Sciatic nerve (tissue), 2 donors: ENCODE measurements around the gene ECE2. TPM values are rescaled to one million over a fixed set of nuclear protein-coding genes. Genes with fewer than 3 reads are reported as not detected.

Experiments used
- ATAC-seq: fragments of 200-7000 bp; cut with Tn5 transposase; one replicate; pipeline ENCODE4 v1.9.1; 2020; ENCODE audit warnings: mild to moderate bottlenecking, moderate library complexity
- DNase-seq: peaks from one replicate; pipeline ENCODE4 v3.0.0-alpha.2; 2020; ENCODE audit warnings: low spot score
- intact Hi-C: fragments of 100-400 bp; cut with DNase I; formaldehyde crosslinking; loops from one replicate; pipeline ENCODE4 v1.14.2; 2022
- total RNA-seq: library from RNA; stranded (reverse); fragmentation: NEBNext Ultra II Directional; extraction: Animal tissue kit (Norgen Biotek cat#: 25700); gene quantifications from one replicate; pipeline ENCODE4 v1.2.1, GENCODE V29; 2021
- donor health status: DM: no; HTN: no; CAD: no.
- donor health status: DM: no; HTN: no; CAD: no.

The ECE2 gene
- total RNA-seq, 1 donor from 2014 or later = not detected

GRCh38 chr3:184299488-184300377 is 23.9 kb downstream of the ECE2 start:
- intact Hi-C loops = no loop called here
- ATAC-seq (no peak), DNase-seq (no peak)

GRCh38 chr3:184300378-184300720 is 24.5 kb downstream of the ECE2 start:
- no peak for ATAC-seq
- intact Hi-C loops = no loop called here
- DNase-seq = no peak

DNA sequence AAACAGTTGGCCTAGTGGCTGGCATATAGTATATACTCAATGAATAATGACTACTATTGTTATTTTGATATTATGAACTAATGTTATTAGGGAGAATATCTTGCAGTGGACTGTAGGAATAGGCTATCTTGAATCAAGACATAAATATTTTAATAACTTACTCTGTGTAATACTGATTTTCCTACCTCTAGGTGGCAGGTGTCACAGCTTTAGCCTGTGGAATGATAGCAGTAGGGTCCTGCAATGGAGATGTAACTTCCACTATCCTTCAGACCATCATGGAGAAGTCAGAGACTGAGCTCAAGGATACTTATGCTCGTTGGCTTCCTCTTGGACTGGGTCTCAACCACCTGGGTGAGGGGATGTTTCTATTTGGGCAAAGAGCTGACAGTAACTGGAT is 29.8 kb downstream of the ECE2 start:
- intact Hi-C loops = no loop called here
- no peak for DNase-seq

GRCh38 chr3:184306341-184306972 is 30.6 kb downstream of the ECE2 start:
- DNase-seq (no peak), ATAC-seq (no peak)
- intact Hi-C loops = no loop called here

More for the DNA sequence above, 29.8 kb downstream of the ECE2 start:
- no peak for ATAC-seq

- intact Hi-C loops = no loop called here
- ATAC-seq (no peak), DNase-seq (no peak)
Measured at GRCh38 chr3:184307915-184308314, 32.1 kb downstream of the ECE2 start.

- ATAC-seq (no peak), DNase-seq (no peak)
- intact Hi-C loops = no loop called here
Measured at GRCh38 chr3:184308744-184309143, 32.9 kb downstream of the ECE2 start.

GRCh38 chr3:184311633-184312032 is 35.8 kb downstream of the ECE2 start:
- no peak for DNase-seq
- intact Hi-C loops = no loop called here
- ATAC-seq = no peak

- intact Hi-C loops = no loop called here
- DNase-seq = peak; percentile 97
- ATAC-seq = peak; percentile 93
Measured at GRCh38 chr3:184314363-184314699, 38.5 kb downstream of the ECE2 start, which contains the start of gene EIF4G1. EIF4G1 (plus strand) TSS chr3:184314606; CDS start chr3:184315797, 1,191 bp downstream.

DNA sequence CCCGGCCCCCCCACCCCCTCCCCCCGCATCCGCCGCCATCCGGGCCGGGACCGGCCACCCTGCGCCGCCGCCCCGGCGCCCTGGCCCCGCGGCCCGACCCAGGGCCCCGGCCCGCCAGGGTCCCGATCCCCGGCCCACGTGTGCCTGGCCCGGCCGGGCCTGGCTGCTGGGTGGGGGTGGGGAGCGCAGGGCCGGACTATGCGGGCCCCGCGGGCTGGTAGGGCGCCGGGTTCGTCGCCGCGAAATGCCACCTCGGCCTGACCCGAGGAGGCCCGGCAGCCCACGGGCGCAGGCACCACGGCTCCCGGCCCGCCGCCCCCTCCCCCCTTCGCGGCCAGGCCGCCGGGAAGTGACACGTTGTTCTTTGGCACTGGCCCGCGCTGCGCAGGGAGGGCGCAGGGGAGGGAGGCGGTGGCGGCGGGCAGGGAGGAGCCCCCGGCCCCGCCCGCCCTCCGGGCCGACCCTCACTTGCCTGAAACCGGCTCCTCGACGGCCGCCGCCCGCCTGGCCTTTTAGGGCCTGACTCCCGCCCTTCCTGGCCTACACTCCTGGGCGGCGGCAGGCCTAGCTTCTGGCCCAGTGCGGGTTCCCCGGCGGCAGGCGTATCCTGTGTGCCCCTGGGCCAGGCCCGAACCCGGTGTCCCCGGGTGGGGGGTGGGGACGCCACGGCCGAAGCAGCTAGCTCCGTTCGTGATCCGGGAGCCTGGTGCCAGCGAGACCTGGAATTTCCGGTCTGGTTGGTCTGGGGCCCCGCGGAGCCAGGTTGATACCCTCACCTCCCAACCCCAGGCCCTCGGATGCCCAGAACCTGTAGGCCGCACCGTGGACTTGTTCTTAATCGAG is 39.1 kb downstream of the ECE2 start:
- ATAC-seq = peak; percentile 75
- DNase-seq = peak; percentile 90
- intact Hi-C loops = no loop called here

DNA sequence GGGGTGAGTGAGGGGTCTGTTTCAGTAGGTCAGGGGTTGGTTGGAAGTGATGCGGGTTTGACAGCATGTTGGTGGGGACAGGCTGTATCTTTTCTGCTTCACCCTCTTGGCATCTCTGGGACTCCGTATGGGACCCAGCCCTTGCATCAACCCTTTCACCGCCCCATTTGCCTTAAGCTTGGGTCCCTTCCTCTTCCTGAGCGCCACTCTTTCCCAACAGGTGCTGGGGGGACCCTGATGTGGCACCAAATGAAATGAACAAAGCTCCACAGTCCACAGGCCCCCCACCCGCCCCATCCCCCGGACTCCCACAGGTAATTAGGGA is 39.7 kb downstream of the ECE2 start:
- intact Hi-C loops = no loop called here
- no peak for DNase-seq
- no peak for ATAC-seq

DNA sequence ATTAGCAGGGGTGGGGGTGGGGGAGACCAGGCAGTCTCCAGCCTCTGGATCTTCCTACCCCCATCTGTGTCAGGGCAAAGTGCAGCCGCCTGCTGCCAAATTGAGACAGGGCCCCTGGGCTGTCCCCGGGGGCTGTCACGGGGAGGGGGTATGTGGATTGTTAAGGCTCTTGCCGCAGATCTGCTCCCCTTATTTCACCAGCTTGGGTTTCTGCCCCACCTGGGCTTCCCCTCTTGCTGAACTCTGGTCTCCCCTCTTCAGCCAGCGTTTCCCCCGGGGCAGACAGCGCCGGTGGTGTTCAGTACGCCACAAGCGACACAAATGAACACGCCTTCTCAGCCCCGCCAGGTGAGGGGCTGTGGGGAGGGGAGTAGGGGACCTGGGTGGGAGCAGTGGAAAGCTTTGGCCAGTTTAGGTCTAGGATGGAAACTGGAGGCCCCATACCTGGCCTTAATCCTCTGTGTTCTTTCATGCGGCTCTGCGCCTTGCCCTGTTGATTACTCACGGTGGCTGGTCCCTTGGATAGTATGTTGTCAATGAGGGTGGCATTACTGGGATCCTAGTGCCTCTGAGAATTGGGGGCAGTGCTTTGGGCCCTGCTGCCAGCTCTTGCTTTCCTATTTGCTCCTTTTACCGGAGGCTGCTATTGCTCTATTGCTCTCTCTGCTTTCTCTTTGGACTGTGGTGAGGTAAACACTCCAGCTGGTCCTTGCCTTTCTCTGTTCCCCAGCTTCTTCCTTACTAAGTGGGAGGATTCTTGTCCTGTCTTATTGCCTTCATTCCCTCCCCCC is 40.2 kb downstream of the ECE2 start:
- no peak for DNase-seq
- intact Hi-C loops = no loop called here
- ATAC-seq = no peak

- intact Hi-C loops = no loop called here
- no peak for DNase-seq
- no peak for ATAC-seq
Measured at GRCh38 chr3:184316792-184317191, 41.0 kb downstream of the ECE2 start.

GRCh38 chr3:184317201-184317600 is 41.4 kb downstream of the ECE2 start:
- no peak for ATAC-seq
- intact Hi-C loops = no loop called here

GRCh38 chr3:184320104-184320445 is 44.3 kb downstream of the ECE2 start:
- intact Hi-C loops = no loop called here
- DNase-seq (peak; percentile 98), ATAC-seq (peak; percentile 94)

More at GRCh38 chr3:184317201-184317600, 41.4 kb downstream of the ECE2 start:
- no peak for DNase-seq

- intact Hi-C loops = no loop called here
- ATAC-seq (no peak), DNase-seq (no peak)
Measured at GRCh38 chr3:184321666-184322065, 45.8 kb downstream of the ECE2 start.

GRCh38 chr3:184322731-184323487 is 47.1 kb downstream of the ECE2 start:
- ATAC-seq = peak; percentile 68
- DNase-seq = no peak
- intact Hi-C loops = no loop called here

- DNase-seq (no peak), ATAC-seq (peak; percentile 36)
- intact Hi-C loops = no loop called here
Measured at GRCh38 chr3:184323696-184324095, 47.9 kb downstream of the ECE2 start.

GRCh38 chr3:184325269-184325668 is 49.4 kb downstream of the ECE2 start:
- DNase-seq (no peak), ATAC-seq (no peak)
- intact Hi-C loops = no loop called here
